HepG2 (cell line): ENCODE data around the gene TNS4. TPM values are rescaled to one million over a fixed set of nuclear protein-coding genes. Genes with fewer than 3 reads are reported as not detected.
A peak's percentile ranks its signal among the peaks of the same experiment; 100 is the strongest.

Source experiments
- EEA1 ChIP-seq: sonication (generic); formaldehyde crosslinking; IDR thresholded peaks from 2 replicates; pipeline ENCODE4 v1.5.1; 2020; ENCODE audit warnings: mild to moderate bottlenecking, missing genetic modification reagents, borderline replicate concordance
- FOXA3 ChIP-seq: IDR thresholded peaks from 2 replicates; pipeline ENCODE4 v1.6.1; 2016; ENCODE audit warnings: missing genetic modification reagents, missing compliant biosample characterization
- KDM1A ChIP-seq: IDR thresholded peaks from 2 replicates; pipeline ENCODE4 v1.6.1; 2016; ENCODE audit warnings: missing compliant biosample characterization
- MXI1 ChIP-seq: IDR thresholded peaks from 3 replicates; pipeline ENCODE4 v1.6.1; 2012; ENCODE audit warnings: low read depth, low read length, inconsistent platforms, borderline replicate concordance
- POGZ ChIP-seq: sonication (generic); formaldehyde crosslinking; IDR thresholded peaks from 2 replicates; pipeline ENCODE4 v1.4.0; 2020; ENCODE audit warnings: mild to moderate bottlenecking, missing genetic modification reagents
- TGIF2 ChIP-seq: IDR thresholded peaks from 2 replicates; pipeline ENCODE4 v1.6.1; 2016; ENCODE audit warnings: control low read depth, missing compliant biosample characterization
- ZBTB21 ChIP-seq: sonication (generic); formaldehyde crosslinking; IDR thresholded peaks from 2 replicates; pipeline ENCODE4 v1.4.0; 2020; ENCODE audit warnings: missing genetic modification reagents
- ZC3H13 ChIP-seq: sonication (generic); formaldehyde crosslinking; IDR thresholded peaks from 2 replicates; pipeline ENCODE4 v1.8.1; 2023; ENCODE audit warnings: mild to moderate bottlenecking, missing genetic modification reagents, moderate library complexity
- polyA plus RNA-seq, 8 experiments: library from polyadenylated mRNA; depleted of rRNA in 3 of 8; stranded (reverse) in 7 of 8; unstranded in 1 of 8; fragments of >200 nt; fragmentation: Illumina TruSeq in 4 of 8; extraction: Trizol in 4 of 8; gene quantifications; 2 replicates each; pipeline versions ENCODE4 v1.2.1 to v1.2.3, GENCODE V29; 2011 to 2016; ENCODE audit warnings: low read depth in 4 of 8, missing spikeins in 1 of 8, mixed read lengths in 1 of 8; ENCODE audit not compliant: insufficient read depth in 1 of 8
- total RNA-seq, 5 experiments: library from RNA; depleted of rRNA; stranded (reverse); fragments of >200 nt; fragmentation: Illumina TruSeq; extraction: Trizol; gene quantifications; 2 replicates each; pipeline ENCODE4 v1.2.3, GENCODE V29; 2016; ENCODE audit warnings: low read depth in 1 of 5
- TF ChIP-seq, protein P1 (sequence below): sonication (generic); formaldehyde crosslinking; IDR thresholded peaks from 2 replicates; pipeline ENCODE4 v1.4.0; 2020; ENCODE audit warnings: low read depth, missing genetic modification reagents
- TF ChIP-seq, protein P2 (sequence below): sonication (generic); formaldehyde crosslinking; IDR thresholded peaks from 2 replicates; pipeline ENCODE4 v1.5.1; 2020; ENCODE audit warnings: missing genetic modification reagents, mild to moderate bottlenecking, borderline replicate concordance
- TF ChIP-seq, protein P3 (sequence below): sonication (generic); formaldehyde crosslinking; IDR thresholded peaks from 2 replicates; pipeline ENCODE4 v1.8.1; 2023; ENCODE audit warnings: mild to moderate bottlenecking, missing genetic modification reagents
- TF ChIP-seq, protein P4 (sequence below): sonication (generic); formaldehyde crosslinking; IDR thresholded peaks from 2 replicates; pipeline ENCODE4 v1.5.0; 2020; ENCODE audit warnings: missing genetic modification reagents, mild to moderate bottlenecking, borderline replicate concordance

Gene TNS4
- total and polyA plus RNA-seq, 2 of the 13 experiments (the other 11 are each of a cell fraction or from before 2014, with no cell fraction given), result 0.58 to 2.1 TPM

DNA sequence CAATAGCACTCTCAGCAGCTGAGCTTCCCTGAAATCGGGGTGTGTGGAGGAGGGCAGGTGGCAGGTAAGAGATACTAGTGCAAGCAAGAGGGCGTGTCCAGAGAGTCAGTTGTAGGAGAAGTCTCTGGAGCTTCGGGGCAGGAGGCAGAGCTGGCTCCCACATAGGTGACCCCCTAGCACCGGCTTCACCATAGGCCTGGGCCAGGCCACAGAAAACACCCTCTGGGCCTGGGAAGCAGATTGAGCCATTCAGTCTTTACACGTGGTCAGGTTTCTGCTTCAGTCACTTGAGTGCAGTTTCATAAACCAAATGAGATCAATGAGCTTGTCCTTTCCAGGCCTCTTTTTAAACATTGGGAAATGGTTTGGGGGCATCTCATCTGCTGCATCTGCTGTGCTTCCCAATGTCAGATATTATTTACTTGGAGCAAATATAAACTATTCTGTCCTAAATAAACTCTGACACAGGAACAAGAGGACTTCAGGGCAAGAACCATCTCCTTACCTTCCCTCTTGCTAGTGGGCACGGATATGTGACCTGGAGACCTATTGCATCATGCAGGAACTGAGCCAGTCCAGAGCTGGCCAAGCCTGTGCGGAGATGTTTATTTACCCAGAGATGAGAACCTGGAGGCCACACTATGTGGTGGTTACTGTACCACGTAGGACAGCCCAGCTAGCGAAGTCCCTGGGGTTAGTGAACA, 47.7 kb upstream of the TNS4 start (continued):
- TF ChIP-seq, protein P1, sequence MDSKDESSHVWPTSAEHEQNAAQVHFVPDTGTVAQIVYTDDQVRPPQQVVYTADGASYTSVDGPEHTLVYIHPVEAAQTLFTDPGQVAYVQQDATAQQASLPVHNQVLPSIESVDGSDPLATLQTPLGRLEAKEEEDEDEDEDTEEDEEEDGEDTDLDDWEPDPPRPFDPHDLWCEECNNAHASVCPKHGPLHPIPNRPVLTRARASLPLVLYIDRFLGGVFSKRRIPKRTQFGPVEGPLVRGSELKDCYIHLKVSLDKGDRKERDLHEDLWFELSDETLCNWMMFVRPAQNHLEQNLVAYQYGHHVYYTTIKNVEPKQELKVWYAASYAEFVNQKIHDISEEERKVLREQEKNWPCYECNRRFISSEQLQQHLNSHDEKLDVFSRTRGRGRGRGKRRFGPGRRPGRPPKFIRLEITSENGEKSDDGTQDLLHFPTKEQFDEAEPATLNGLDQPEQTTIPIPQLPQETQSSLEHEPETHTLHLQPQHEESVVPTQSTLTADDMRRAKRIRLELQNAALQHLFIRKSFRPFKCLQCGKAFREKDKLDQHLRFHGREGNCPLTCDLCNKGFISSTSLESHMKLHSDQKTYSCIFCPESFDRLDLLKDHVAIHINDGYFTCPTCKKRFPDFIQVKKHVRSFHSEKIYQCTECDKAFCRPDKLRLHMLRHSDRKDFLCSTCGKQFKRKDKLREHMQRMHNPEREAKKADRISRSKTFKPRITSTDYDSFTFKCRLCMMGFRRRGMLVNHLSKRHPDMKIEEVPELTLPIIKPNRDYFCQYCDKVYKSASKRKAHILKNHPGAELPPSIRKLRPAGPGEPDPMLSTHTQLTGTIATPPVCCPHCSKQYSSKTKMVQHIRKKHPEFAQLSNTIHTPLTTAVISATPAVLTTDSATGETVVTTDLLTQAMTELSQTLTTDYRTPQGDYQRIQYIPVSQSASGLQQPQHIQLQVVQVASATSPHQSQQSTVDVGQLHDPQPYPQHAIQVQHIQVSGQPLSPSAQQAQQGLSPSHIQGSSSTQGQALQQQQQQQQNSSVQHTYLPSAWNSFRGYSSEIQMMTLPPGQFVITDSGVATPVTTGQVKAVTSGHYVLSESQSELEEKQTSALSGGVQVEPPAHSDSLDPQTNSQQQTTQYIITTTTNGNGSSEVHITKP (CRISPR knock-in tag), result peak; percentile 75; the same call in 1 of the 2 replicates
- peak; percentile 90 for TF ChIP-seq TGIF2 (CRISPR knock-in tag)
- TF ChIP-seq, protein P2, sequence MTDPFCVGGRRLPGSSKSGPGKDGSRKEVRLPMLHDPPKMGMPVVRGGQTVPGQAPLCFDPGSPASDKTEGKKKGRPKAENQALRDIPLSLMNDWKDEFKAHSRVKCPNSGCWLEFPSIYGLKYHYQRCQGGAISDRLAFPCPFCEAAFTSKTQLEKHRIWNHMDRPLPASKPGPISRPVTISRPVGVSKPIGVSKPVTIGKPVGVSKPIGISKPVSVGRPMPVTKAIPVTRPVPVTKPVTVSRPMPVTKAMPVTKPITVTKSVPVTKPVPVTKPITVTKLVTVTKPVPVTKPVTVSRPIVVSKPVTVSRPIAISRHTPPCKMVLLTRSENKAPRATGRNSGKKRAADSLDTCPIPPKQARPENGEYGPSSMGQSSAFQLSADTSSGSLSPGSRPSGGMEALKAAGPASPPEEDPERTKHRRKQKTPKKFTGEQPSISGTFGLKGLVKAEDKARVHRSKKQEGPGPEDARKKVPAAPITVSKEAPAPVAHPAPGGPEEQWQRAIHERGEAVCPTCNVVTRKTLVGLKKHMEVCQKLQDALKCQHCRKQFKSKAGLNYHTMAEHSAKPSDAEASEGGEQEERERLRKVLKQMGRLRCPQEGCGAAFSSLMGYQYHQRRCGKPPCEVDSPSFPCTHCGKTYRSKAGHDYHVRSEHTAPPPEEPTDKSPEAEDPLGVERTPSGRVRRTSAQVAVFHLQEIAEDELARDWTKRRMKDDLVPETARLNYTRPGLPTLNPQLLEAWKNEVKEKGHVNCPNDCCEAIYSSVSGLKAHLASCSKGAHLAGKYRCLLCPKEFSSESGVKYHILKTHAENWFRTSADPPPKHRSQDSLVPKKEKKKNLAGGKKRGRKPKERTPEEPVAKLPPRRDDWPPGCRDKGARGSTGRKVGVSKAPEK, result no peak; the same call in 1 of the 2 replicates
- TF ChIP-seq, protein P3, sequence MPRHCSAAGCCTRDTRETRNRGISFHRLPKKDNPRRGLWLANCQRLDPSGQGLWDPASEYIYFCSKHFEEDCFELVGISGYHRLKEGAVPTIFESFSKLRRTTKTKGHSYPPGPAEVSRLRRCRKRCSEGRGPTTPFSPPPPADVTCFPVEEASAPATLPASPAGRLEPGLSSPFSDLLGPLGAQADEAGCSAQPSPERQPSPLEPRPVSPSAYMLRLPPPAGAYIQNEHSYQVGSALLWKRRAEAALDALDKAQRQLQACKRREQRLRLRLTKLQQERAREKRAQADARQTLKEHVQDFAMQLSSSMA (CRISPR knock-in tag), result 0 out of 2 replicates have a peak, but pooled peaks have one; percentile 29
- peak; percentile 98 for TF ChIP-seq FOXA3 (CRISPR knock-in tag)
- TF ChIP-seq KDM1A (CRISPR knock-in tag), result peak; percentile 97
- peak; percentile 77; the same call in 1 of the 3 replicates for TF ChIP-seq MXI1
- TF ChIP-seq, protein P4, sequence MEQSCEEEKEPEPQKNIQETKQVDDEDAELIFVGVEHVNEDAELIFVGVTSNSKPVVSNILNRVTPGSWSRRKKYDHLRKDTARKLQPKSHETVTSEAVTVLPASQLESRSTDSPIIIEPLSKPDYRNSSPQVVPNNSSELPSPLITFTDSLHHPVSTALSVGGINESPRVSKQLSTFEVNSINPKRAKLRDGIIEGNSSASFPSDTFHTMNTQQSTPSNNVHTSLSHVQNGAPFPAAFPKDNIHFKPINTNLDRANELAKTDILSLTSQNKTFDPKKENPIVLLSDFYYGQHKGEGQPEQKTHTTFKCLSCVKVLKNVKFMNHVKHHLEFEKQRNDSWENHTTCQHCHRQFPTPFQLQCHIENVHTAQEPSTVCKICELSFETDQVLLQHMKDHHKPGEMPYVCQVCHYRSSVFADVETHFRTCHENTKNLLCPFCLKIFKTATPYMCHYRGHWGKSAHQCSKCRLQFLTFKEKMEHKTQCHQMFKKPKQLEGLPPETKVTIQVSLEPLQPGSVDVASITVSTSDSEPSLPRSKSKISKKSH (CRISPR knock-in tag), result no peak; the same call in none of the 2 replicates
- no peak for TF ChIP-seq EEA1
- TF ChIP-seq ZC3H13 (CRISPR knock-in tag), result 0 out of 2 replicates have a peak, but pooled peaks have one; percentile 47
- no peak for TF ChIP-seq ZBTB21 (CRISPR knock-in tag)
- TF ChIP-seq POGZ (CRISPR knock-in tag), result peak; percentile 67
